GM12801 (cell line): ENCODE results near the gene TTLL1.

Experiments used
- CTCF ChIP-seq: IDR thresholded peaks from one replicate; pipeline ENCODE4 v1.5.1; 2011; ENCODE audit warnings: control low read depth; ENCODE audit not compliant: insufficient read length; ENCODE audit errors: extremely low read depth

Gene TTLL1

GRCh38 chr22:43038325-43038724 is 50.9 kb downstream of the TTLL1 start:
- TF ChIP-seq CTCF = no peak

DNA sequence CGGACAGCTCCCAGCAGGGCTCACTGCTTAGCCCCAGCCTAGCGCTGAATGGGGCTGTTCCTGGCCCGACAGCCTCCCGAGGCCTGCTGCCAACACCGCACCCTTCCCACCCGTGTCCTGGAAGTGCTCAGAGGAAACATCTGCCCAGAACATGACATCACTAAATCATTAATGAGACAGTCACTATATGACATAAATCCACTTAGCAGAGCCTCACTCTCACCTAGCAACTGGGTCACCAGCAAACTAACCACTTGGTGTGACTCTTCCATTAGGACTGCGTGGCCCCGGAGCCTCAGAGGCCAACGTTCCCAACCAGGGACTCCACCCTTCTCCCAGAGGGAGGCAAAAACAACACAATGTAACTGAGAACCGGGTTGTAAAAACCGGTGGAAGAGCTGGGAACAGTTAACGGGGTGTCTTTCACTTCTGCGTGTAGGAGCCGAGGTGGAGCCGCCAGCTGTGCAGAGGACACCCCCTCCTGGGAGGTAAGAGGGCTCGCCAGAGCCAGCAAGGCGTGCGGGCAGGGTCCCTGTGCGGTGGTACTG is 52.8 kb downstream of the TTLL1 start:
- TF ChIP-seq CTCF = no peak

DNA sequence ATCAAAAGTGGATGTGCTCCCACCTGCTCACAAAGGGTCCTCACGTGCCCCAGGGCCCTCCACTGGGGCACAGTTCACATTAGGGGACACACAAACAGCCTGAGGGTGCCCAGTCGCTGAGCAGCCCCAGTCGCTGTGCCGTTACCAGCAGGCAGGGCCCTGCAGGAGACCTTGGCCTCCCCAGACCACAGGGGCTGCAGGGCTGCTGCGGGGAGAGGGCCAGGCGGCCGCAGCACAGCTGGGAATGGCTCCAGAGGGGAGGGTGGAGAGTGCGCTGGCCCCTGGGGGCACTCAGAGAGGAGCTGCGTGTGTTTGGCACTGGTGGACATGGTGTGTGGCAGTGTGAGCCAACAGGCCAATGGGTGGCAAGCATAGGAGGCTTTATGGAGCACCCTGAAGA is 53.9 kb downstream of the TTLL1 start:
- no peak for TF ChIP-seq CTCF

DNA sequence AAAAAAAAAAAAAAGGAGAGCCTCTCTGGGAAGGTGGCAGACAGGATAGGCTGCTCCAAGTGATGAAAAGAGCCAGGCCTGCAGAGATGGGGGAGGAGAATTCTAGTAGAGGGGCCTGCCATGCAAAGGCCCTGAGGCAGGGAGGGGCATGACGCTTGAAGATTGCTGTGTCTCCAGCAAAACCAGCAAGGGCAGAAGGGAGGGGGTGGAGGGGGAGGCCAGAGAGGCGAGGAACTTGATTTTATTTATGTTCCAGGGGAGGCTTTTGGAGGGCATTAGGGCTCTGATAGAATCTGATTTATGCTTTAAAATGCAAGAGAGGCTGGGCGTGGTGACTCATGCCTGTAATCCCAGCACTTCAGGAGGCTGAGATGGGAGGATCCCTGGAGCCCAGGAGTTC is 57.6 kb downstream of the TTLL1 start:
- no peak for TF ChIP-seq CTCF

GRCh38 chr22:43018615-43019014 is 70.6 kb downstream of the TTLL1 start:
- no peak for TF ChIP-seq CTCF

GRCh38 chr22:43017525-43018460 is 71.4 kb downstream of the TTLL1 start:
- no peak for TF ChIP-seq CTCF

- TF ChIP-seq CTCF = no peak
Measured at GRCh38 chr22:43015677-43016042, 73.5 kb downstream of the TTLL1 start.
